Measurements from ENCODE around the gene SMCO4.
"Not testable (repeated sequence)": the region's sequence is repeated elsewhere in the genome, so short reads cannot be mapped to it uniquely, and the experiment has no call there.

The SMCO4 gene
- total RNA-seq: 5.4 to 5.8 reads per million in 2 experiments

DNA sequence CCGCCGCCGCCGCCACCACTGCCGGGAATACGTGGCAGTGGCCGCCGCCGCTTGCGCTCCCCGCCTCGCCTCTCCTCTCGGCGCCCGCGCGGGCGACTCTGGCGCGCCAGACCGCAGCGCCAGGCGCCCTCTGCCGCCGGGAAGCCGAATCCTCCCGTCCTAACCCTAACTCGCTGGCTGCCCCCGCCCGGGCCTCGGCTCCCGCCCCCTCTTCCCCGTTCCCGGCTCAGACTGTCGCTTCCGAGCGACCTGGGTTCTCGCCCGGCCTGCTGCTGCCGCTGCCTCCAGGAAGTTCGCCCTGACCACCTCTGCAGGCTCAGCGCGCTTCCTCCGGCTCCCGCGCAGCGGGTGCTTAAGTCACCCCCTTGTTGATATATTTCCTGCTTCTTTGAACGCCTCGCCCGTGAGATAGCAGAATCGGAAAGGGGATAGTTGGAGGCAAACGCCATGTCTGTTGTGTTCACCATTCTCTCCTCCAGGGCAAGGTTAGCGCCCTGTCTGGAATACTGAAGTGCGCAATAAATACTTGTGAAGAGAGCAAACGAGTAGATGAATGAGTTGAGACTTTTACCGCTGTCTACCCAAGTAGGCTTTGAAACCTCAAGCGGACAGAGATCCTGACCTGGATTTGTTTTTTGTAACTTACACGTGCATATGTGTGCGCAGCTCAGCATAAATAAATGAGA lies at the start of gene SMCO4:
TSS of gene SMCO4 (minus strand) at position 100 of the 686 bp plus-strand sequence. CDS start 64,202 bp downstream, outside the sequence.
- DNase-seq (ENCODE audit: low read depth): peak; percentile 59

GRCh38 chr11:93591247-93591898 lies 48.2 kb upstream of the SMCO4 start:
- no peak for DNase-seq (ENCODE audit: low read depth)

DNA sequence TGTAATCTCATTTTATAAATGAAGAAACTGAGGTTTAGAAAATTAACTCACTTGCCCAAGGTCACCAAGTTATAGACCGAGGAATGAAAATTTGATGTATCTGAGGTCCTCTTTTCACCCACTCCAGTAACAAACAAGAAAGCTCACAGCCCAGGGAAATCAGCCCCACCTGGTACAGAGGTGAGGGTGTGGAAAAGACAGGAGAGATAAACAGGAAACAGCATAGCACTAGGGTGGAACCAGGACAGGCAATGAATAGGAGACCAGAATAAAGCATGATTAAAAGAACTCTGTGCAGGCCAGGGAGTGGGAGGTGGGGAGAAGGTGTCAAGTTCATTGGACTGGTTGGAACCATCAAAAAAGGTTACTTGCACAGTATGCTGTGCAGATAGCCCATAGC lies 46.2 kb upstream of the SMCO4 start:
- no peak for DNase-seq (ENCODE audit: low read depth)

GRCh38 chr11:93587858-93588581 lies 44.8 kb upstream of the SMCO4 start:
- no peak for DNase-seq (ENCODE audit: low read depth)

- not testable (repeated sequence) for DNase-seq (ENCODE audit: low read depth)
Observed at GRCh38 chr11:93587425-93587824, 44.2 kb upstream of the SMCO4 start.

DNA sequence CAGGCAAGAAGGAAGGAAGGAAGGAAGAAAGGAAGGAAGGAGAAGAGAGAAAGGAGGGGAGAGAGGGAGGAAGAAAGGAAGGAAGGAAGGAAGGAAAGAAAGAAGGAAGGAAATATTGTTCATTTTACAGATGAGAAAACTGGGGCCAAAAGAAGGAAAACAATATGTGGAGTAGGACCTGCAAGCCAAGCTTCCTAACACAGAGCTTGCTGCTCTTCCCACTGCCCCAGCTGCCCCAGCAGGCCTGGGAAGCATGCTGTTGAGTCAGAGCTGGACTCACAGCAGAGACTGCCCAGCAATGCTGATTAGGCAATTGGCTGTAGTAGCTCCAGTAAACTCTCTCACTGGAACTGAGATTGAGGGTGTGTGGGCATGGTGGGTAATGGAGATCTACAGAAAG lies 42.6 kb upstream of the SMCO4 start:
- no peak for DNase-seq (ENCODE audit: low read depth)

GRCh38 chr11:93583490-93583889 lies 40.3 kb upstream of the SMCO4 start:
- DNase-seq (ENCODE audit: low read depth): no peak

- DNase-seq (ENCODE audit: low read depth): no peak
Observed at GRCh38 chr11:93579187-93579751, 36.1 kb upstream of the SMCO4 start.

DNA sequence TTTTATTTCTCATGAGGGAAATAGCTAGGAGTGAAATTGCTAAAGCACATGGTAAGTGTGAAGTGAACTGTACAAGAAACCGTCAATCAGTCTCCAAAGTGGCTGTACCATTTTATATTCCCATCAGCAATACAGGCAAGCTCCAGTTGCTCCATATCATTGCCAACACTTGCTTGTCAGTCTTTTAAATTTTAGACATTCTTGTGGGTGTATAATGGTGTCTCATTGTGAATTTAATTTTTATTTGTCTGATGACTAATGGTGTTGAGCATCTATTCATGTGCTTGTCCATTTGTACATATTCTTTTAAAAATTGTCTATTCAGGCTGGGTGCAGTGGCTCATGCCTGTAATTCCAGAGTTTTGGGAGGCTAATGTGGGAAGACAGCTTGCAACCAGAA lies 34.1 kb upstream of the SMCO4 start:
- DNase-seq (ENCODE audit: low read depth): no peak

GRCh38 chr11:93576870-93577269 lies 33.7 kb upstream of the SMCO4 start:
- not testable (repeated sequence) for DNase-seq (ENCODE audit: low read depth)

DNA sequence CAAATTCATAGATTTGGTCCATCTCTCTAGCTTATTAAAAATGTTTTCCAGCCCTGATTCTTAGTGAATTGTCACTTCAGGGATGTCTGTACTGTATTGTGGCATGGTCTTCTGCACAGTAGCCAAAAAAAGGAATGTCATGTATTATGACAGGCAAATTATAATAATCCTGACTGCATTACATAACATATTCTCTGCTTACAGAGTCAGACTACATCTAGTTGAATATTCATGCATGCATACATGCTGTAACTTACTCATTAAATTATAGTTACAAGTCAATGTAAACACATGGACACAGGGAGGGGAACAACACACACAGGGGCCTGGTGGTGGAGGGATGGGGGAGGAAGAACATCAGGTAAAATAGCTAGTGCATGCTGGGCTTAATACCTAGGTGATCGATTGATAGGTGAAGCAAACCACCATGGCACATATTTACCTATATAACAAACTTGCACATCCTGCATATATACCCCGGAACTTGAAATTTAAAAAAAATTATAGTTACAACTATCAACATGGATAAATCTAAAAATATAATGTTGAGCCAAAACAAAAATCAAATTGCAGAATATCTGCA lies 31.5 kb upstream of the SMCO4 start:
- DNase-seq (ENCODE audit: low read depth): no peak

DNA sequence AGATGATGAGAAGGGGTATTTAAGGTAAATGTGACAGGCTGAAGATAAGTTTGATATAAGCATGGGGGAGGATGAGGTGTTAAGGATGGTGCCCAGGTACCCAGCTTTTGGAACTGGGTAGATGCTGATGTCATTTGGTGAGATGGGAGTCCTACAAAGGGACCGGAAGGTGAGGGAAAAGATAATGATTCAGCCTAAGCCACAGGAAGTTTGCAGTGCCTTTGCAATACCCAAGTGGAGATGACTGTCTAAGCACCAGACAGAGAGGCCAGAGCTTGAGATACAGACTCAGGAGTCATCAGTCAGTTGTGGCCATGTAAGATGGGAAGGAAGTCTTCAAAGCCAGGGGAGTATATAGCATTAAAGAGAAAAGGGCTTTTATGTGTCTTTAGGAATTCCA lies 30.0 kb upstream of the SMCO4 start:
- no peak for DNase-seq (ENCODE audit: low read depth)

DNA sequence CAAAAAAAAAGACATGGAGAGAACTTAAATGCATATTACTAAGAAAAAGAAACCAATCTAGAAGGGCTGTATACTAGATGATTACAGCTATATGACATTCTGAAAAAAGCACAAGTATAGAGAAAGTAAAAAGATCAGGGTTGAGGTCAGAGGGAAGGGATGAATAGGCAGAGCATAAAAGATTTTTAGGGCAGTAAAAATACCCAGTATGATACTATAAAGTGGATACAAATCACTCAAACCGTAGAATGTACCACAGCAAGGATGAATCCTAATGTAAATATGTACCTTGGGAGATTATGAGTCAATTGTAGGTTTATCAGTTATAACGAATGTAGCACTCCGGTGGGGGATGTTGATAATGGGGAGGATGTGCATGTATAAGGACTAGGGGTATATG lies 29.4 kb upstream of the SMCO4 start:
- no peak for DNase-seq (ENCODE audit: low read depth)

DNA sequence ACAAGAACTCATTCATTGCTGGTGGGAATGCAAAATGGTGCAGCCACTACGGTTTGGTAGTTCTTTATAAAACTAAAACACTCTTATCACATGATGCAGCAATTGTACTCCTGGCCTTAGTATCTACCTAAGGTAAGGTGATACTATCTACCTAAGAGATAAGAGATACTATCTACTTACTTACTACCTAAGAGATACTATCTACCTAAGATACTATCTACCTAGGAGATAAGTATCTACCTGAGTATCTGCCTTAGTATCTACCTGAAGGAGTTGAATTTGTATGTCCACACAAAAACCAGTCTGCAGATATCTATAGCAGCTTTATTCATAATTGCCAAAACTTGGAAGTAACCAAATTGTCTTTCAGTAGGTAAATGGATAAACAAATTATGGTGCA lies 29.0 kb upstream of the SMCO4 start:
- no peak for DNase-seq (ENCODE audit: low read depth)

- no peak for DNase-seq (ENCODE audit: low read depth)
Observed at GRCh38 chr11:93571612-93572011, 28.4 kb upstream of the SMCO4 start.

DNA sequence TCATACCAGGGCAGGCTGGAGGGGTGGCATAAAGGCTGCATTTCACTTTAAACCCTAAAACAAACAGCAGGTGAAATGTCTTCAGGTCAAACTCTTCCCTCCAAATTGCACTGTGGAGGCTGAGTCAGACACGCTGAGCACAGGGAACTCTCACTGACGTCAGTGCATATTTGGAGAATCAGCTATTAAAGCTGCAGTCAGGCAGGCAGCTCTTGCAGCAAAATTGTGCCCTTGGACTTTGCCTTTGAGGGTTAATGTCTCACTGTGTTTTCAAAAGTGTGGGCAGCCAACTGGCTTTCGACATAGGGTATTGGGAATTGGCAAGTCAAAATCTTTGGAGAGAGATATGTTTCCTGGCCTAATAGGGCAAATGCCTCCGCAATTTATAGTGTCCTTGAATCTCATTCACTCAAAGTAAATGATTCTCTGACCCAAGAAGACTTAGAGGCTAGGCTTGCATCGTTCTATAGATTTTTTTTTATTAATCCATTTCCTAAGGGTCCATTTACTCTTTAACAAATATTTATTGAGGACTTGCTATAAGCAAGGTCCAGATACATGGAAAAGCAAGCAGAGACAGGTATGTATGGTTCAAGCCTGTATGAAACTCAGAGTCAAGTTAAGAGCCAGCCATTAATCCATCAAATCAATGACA lies 27.7 kb upstream of the SMCO4 start:
- no peak for DNase-seq (ENCODE audit: low read depth)

DNA sequence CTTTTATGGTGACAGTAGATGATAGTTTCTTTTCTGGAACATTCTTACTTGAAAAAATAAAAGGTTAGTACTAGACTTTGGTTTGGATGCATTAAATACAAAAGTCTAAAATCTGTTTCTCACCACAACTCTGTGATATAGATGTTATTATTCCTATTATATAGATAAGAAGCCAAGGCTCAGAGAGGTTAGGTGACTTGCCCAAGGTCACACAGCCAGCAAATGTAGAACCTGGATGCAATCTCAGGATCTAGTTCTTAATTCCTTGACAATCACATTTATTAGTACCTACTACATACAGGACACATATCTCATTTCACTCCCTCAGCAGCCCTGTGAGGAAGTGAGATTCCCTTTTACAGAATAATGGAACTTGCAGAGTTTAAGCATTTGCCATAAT lies 26.3 kb upstream of the SMCO4 start:
- DNase-seq (ENCODE audit: low read depth): no peak

GRCh38 chr11:93568726-93569125 lies 25.5 kb upstream of the SMCO4 start:
- DNase-seq (ENCODE audit: low read depth): no peak

- DNase-seq (ENCODE audit: low read depth): no peak
Observed at GRCh38 chr11:93567401-93567895, 24.3 kb upstream of the SMCO4 start.

- DNase-seq (ENCODE audit: low read depth): no peak
Observed at GRCh38 chr11:93564895-93565294, 21.7 kb upstream of the SMCO4 start.

DNA sequence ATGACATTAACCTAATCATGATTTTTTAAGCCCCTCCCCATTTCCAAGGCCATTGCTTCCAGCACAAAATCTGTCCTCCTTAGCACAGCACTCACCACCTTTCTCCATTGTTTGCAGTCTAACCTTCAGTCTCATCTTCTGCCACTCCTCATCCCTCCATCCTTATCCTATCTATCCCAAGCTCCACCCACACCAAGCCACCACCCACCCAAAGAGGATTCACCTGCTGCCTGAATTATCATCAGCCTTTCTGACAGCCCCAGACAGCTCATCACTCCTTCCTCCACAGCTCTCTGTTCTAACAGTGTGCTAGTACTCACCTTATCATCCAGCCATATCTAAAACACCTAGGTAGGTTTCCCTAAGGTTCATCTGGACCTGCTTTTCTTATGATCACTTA lies 20.7 kb upstream of the SMCO4 start:
- no peak for DNase-seq (ENCODE audit: low read depth)
